Trophoblast cell (in vitro differentiated cells and primary cell): Measurements from ENCODE around the gene INHA.

Experiments
- DNase-seq, 2 donors: peaks; one replicate each; pipeline ENCODE4 v3.0.0-alpha.2; 2016
- H2AFZ ChIP-seq: 2 replicates; pipeline ENCODE4 v1.6.1; 2013; ENCODE audit warnings: low read length, moderate library complexity, mild to moderate bottlenecking; ENCODE audit not compliant: insufficient read depth, poor library complexity
- H2AK5ac ChIP-seq: 2 replicates; pipeline ENCODE4 v1.6.1; 2013; ENCODE audit warnings: mild to moderate bottlenecking, low read length
- H2BK120ac ChIP-seq: 2 replicates; pipeline ENCODE4 v1.6.1; 2013; ENCODE audit warnings: low read length, mild to moderate bottlenecking, moderate library complexity; ENCODE audit not compliant: insufficient read depth, poor library complexity
- H2BK12ac ChIP-seq: 2 replicates; pipeline ENCODE4 v1.6.1; 2013; ENCODE audit warnings: mild to moderate bottlenecking, low read length, moderate library complexity
- H2BK5ac ChIP-seq: 2 replicates; pipeline ENCODE4 v1.6.1; 2013; ENCODE audit warnings: low read length, low read depth, moderate library complexity, mild to moderate bottlenecking; ENCODE audit not compliant: poor library complexity
- H3K14ac ChIP-seq: 2 replicates; pipeline ENCODE4 v1.6.1; 2013; ENCODE audit warnings: mild to moderate bottlenecking, low read length
- H3K18ac ChIP-seq: 2 replicates; pipeline ENCODE4 v1.6.1; 2013; ENCODE audit warnings: mild to moderate bottlenecking, low read length
- H3K23ac ChIP-seq: 2 replicates; pipeline ENCODE4 v1.6.1; 2013; ENCODE audit warnings: low read length
- H3K27ac ChIP-seq: 2 replicates; pipeline ENCODE4 v1.5.1; 2013; ENCODE audit warnings: low read depth, mild to moderate bottlenecking, inconsistent platforms, low read length, moderate library complexity
- H3K27me3 ChIP-seq: 2 replicates; pipeline ENCODE4 v1.6.1; 2013; ENCODE audit warnings: inconsistent platforms, mild to moderate bottlenecking, low read length, moderate library complexity; ENCODE audit not compliant: insufficient read depth
- H3K36me3 ChIP-seq, 2 experiments: 1 replicate in 1 of 2; 2 replicates in 1 of 2; pipeline ENCODE4 v1.6.1; 2013; ENCODE audit warnings: low read length in 2 of 2, mild to moderate bottlenecking in 2 of 2, moderate library complexity in 1 of 2; ENCODE audit not compliant: insufficient read depth in 2 of 2, control insufficient read depth in 1 of 2
- H3K4ac ChIP-seq: 2 replicates; pipeline ENCODE4 v1.6.1; 2013; ENCODE audit warnings: low read depth, mild to moderate bottlenecking, low read length, moderate library complexity
- H3K4me1 ChIP-seq, 2 experiments: 1 replicate in 1 of 2; 2 replicates in 1 of 2; pipeline ENCODE4 v1.6.1; 2013; ENCODE audit warnings: low read length in 2 of 2, mild to moderate bottlenecking in 2 of 2, moderate library complexity in 1 of 2; ENCODE audit not compliant: insufficient read depth in 2 of 2, control insufficient read depth in 1 of 2
- H3K4me2 ChIP-seq: 2 replicates; pipeline ENCODE4 v1.6.1; 2013; ENCODE audit warnings: inconsistent platforms, mild to moderate bottlenecking, low read length, moderate library complexity
- H3K4me3 ChIP-seq: 2 replicates; pipeline ENCODE4 v1.5.1; 2013; ENCODE audit warnings: mild to moderate bottlenecking, low read depth, low read length, inconsistent platforms
- H3K79me1 ChIP-seq: one replicate; pipeline ENCODE4 v1.6.1; 2013; ENCODE audit warnings: low read length
- H3K79me2 ChIP-seq: 2 replicates; pipeline ENCODE4 v1.6.1; 2013; ENCODE audit warnings: low read length, mild to moderate bottlenecking; ENCODE audit not compliant: control insufficient read depth, insufficient read depth, poor library complexity
- H3K9ac ChIP-seq: 2 replicates; pipeline ENCODE4 v1.6.1; 2013; ENCODE audit warnings: mild to moderate bottlenecking, low read length
- H3K9me3 ChIP-seq: 2 replicates; pipeline ENCODE4 v1.6.1; 2013; ENCODE audit warnings: low read depth, mild to moderate bottlenecking, control low read depth, inconsistent platforms, low read length; ENCODE audit not compliant: insufficient read depth
- H4K12ac ChIP-seq: 2 replicates; pipeline ENCODE4 v1.6.1; 2013; ENCODE audit warnings: low read depth, mild to moderate bottlenecking, low read length, moderate library complexity
- H4K8ac ChIP-seq: 2 replicates; pipeline ENCODE4 v1.6.1; 2013; ENCODE audit warnings: low read depth, mild to moderate bottlenecking, low read length, moderate library complexity
- H4K91ac ChIP-seq: one replicate; pipeline ENCODE4 v1.6.1; 2013; ENCODE audit warnings: low read depth, mild to moderate bottlenecking, low read length, moderate library complexity
- WGBS: extraction: QIAGEN DNeasy Blood & Tissue Kit; methylation state at CpG from one replicate; pipeline ENCODE4 v1.1.7; 2013; ENCODE audit warnings: missing lambda C conversion rate; ENCODE audit not compliant: insufficient read length, insufficient coverage; ENCODE audit errors: extremely low coverage; 5-methylcytosine and 5-hydroxymethylcytosine counted together

INHA gene

GRCh38 chr2:219531639-219532377 lies 40.3 kb upstream of the INHA start:
- Histone ChIP-seq H3K18ac (no peak overlapping the region), H4K91ac (no peak overlapping the region), H3K9ac (no peak overlapping the region), H3K4me1 (no peaks in the 10 kb centered on the region), H2BK5ac (no peak overlapping the region), H2AFZ (no peak overlapping the region), H3K9me3 (peaks cover 3% of the 10 kb centered on the region), H3K79me2 (no peaks in the 10 kb centered on the region), H3K4ac (no peak overlapping the region), H3K36me3 (no peaks in the 10 kb centered on the region), H4K8ac (no peak overlapping the region), H2BK12ac (no peak overlapping the region), H3K23ac (no peak overlapping the region), H3K4me3 (no peak overlapping the region), H3K14ac (no peak overlapping the region), H4K12ac (no peak overlapping the region), H2AK5ac (no peak overlapping the region), H3K79me1 (no peaks in the 10 kb centered on the region), H3K27me3 (peaks cover 9% of the 10 kb centered on the region), H3K4me2 (no peak overlapping the region), H2BK120ac (no peak overlapping the region), H3K27ac (no peak overlapping the region)
- WGBS = no CpG with 5 or more reads among the region's 20 CpGs
- peak in 1 of 2 donors; percentile 29 for DNase-seq

GRCh38 chr2:219532378-219532649 lies 39.8 kb upstream of the INHA start:
- no peak overlapping the region for H2BK5ac ChIP-seq
- no peaks in the 10 kb centered on the region for H3K36me3 ChIP-seq
- H3K27me3 ChIP-seq = peaks cover 9% of the 10 kb centered on the region
- no CpG with 5 or more reads among the region's 8 CpGs for WGBS
- peaks cover under 1% of the 10 kb centered on the region for H3K79me1 ChIP-seq
- H2BK12ac ChIP-seq = no peak overlapping the region
- H3K23ac ChIP-seq = no peak overlapping the region
- H2AK5ac ChIP-seq = no peak overlapping the region
- H3K9ac ChIP-seq = no peak overlapping the region
- H3K4ac ChIP-seq = no peak overlapping the region
- H3K4me3 ChIP-seq = no peak overlapping the region
- H3K27ac ChIP-seq = no peak overlapping the region
- H3K4me2 ChIP-seq = no peak overlapping the region
- no peak overlapping the region for H2BK120ac ChIP-seq
- no peak overlapping the region for H4K12ac ChIP-seq
- H3K18ac ChIP-seq = no peak overlapping the region
- no peak overlapping the region for H3K14ac ChIP-seq
- no peak overlapping the region for H4K91ac ChIP-seq
- H2AFZ ChIP-seq = no peak overlapping the region
- peak in 1 of 2 donors; percentile 17 for DNase-seq
- H3K79me2 ChIP-seq = no peaks in the 10 kb centered on the region
- peaks cover 0 to 4% of the 10 kb centered on the region in 2 experiments for H3K4me1 ChIP-seq
- no peak overlapping the region for H4K8ac ChIP-seq
- peaks cover 3% of the 10 kb centered on the region for H3K9me3 ChIP-seq

GRCh38 chr2:219533930-219534661 lies 38.0 kb upstream of the INHA start:
- Histone ChIP-seq H2AK5ac (no peak overlapping the region), H2BK120ac (no peak overlapping the region), H3K4me2 (no peak overlapping the region), H4K91ac (no peak overlapping the region), H3K79me1 (peaks cover 2% of the 10 kb centered on the region), H3K9me3 (peaks cover 3% of the 10 kb centered on the region), H3K4ac (no peak overlapping the region), H3K14ac (no peak overlapping the region), H2AFZ (no peak overlapping the region), H3K18ac (no peak overlapping the region), H3K27ac (no peak overlapping the region), H2BK12ac (no peak overlapping the region), H4K8ac (no peak overlapping the region), H2BK5ac (no peak overlapping the region), H3K79me2 (no peaks in the 10 kb centered on the region), H3K36me3 (peaks cover 7 to 9% of the 10 kb centered on the region in 2 experiments), H4K12ac (no peak overlapping the region), H3K9ac (no peak overlapping the region), H3K27me3 (peaks cover 6% of the 10 kb centered on the region), H3K4me1 (peaks cover 5 to 13% of the 10 kb centered on the region in 2 experiments), H3K23ac (no peak overlapping the region), H3K4me3 (no peak overlapping the region)
- no CpG with 5 or more reads among the region's 6 CpGs for WGBS
- DNase-seq = no peak

DNA sequence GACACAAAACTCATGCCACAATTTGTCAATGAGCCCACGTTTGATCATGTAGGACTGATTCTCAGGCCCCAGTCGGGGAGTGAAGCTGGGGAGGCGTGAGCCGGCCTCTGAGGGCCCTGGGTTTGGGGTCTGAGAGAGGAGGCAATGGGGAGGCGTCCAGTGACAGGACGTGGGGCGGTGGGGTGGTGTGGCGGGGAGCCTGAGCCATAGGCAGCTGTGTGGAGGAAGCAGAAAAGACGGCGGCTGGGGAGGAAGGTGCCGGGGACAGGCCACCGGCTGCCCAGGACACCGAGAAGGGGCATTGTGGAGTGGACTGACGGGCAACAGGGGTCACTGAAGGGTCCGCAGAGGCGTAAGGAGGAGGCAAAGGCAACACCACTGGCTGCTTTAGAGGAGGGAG lies 35.7 kb upstream of the INHA start:
- Histone ChIP-seq H3K18ac (no peak overlapping the region), H3K36me3 (peaks cover 29 to 31% of the 10 kb centered on the region in 2 experiments), H4K8ac (no peak overlapping the region), H4K91ac (no peak overlapping the region), H3K4me1 (peaks cover 5 to 13% of the 10 kb centered on the region in 2 experiments), H3K14ac (no peak overlapping the region), H2AK5ac (no peak overlapping the region), H3K27me3 (no peaks in the 10 kb centered on the region), H2BK5ac (no peak overlapping the region), H2BK12ac (no peak overlapping the region), H4K12ac (no peak overlapping the region), H3K4me2 (no peak overlapping the region), H3K4ac (no peak overlapping the region), H2BK120ac (no peak overlapping the region), H3K9me3 (peaks cover 3% of the 10 kb centered on the region), H3K23ac (no peak overlapping the region), H3K79me2 (no peaks in the 10 kb centered on the region), H3K27ac (no peak overlapping the region), H3K79me1 (peaks cover 2% of the 10 kb centered on the region), H2AFZ (no peak overlapping the region), H3K4me3 (no peak overlapping the region), H3K9ac (no peak overlapping the region)
- WGBS = no CpG with 5 or more reads among the region's 16 CpGs
- DNase-seq = no peak
